Breast epithelium (tissue), 3 donors: ENCODE measurements around the gene RREB1.

Source experiments
- POLR2A ChIP-seq: fragments of 450-650 bp; IDR thresholded peaks from one replicate; pipeline ENCODE4 v1.6.1; 2016; ENCODE audit warnings: antibody characterized with exemption, mild to moderate bottlenecking, moderate library complexity
- TF ChIP-seq, protein P1 (sequence below), 3 donors: fragments of 450-650 bp; IDR thresholded peaks; one replicate each; pipeline ENCODE4 v1.5.1; 2016 to 2017; ENCODE audit warnings: antibody characterized with exemption in 3 of 3, mild to moderate bottlenecking in 3 of 3, moderate library complexity in 3 of 3

DNA sequence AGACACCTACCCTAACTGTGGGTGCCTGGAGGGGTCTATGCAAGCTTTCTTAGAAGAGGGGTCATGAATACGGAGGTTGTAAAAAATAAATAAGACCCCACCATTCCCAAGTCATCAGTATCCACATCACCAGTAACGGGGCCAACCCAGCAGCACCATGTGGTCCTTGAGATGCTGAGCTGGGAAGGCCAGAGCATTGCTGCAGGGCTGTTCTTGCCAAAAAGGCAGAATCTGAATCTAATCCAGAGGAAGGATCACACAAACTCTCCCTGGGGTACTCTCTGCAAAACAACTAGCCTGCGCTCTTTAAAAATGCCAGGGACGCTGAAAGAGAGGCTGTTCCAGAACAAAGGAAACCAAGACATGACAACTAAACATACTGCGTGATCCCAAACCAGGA is 162.1 kb downstream of the RREB1 start:
- TF ChIP-seq, protein P1, sequence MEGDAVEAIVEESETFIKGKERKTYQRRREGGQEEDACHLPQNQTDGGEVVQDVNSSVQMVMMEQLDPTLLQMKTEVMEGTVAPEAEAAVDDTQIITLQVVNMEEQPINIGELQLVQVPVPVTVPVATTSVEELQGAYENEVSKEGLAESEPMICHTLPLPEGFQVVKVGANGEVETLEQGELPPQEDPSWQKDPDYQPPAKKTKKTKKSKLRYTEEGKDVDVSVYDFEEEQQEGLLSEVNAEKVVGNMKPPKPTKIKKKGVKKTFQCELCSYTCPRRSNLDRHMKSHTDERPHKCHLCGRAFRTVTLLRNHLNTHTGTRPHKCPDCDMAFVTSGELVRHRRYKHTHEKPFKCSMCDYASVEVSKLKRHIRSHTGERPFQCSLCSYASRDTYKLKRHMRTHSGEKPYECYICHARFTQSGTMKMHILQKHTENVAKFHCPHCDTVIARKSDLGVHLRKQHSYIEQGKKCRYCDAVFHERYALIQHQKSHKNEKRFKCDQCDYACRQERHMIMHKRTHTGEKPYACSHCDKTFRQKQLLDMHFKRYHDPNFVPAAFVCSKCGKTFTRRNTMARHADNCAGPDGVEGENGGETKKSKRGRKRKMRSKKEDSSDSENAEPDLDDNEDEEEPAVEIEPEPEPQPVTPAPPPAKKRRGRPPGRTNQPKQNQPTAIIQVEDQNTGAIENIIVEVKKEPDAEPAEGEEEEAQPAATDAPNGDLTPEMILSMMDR (IDR thresholded peaks at IDR 0.05): no peak
- TF ChIP-seq POLR2A: no peak
